GM18858 (cell line): ENCODE results near the gene BATF2.
A peak's percentile ranks its signal among the peaks of the same experiment; 100 is the strongest.
"Not testable (repeated sequence)": the region's sequence is repeated elsewhere in the genome, so short reads cannot be mapped to it uniquely, and the experiment has no call there.

Experiments
- ATAC-seq: cut with Tn5 transposase; IDR thresholded peaks from one replicate; pipeline ENCODE4 v1.9.1; 2021; ENCODE audit not compliant: unreplicated experiment

BATF2 gene

GRCh38 chr11:64996710-64997380, at the start of gene BATF2:
TSS of gene BATF2 (minus strand) at chr11:64996971. CDS start at chr11:64996914, 57 bp downstream.
- ATAC-seq: no peak

GRCh38 chr11:65045728-65046127, 49.0 kb upstream of the BATF2 start:
- ATAC-seq: no peak

GRCh38 chr11:65045061-65045460, 48.3 kb upstream of the BATF2 start:
- ATAC-seq: no peak

GRCh38 chr11:65043881-65044501, 47.2 kb upstream of the BATF2 start:
- ATAC-seq: no peak

- ATAC-seq: no peak
Observed at GRCh38 chr11:65042891-65043290, 46.1 kb upstream of the BATF2 start.

- peak; percentile 66 for ATAC-seq
Observed at GRCh38 chr11:65040847-65041622, 44.3 kb upstream of the BATF2 start, which contains the start of gene SAC3D1. TSS of gene SAC3D1 (plus strand) at chr11:65041210. CDS start at chr11:65041293, 83 bp downstream.

GRCh38 chr11:65040520-65040846, 43.7 kb upstream of the BATF2 start:
- no peak for ATAC-seq

- ATAC-seq: no peak
Observed at GRCh38 chr11:65036931-65037330, 40.2 kb upstream of the BATF2 start.

- no peak for ATAC-seq
Observed at GRCh38 chr11:65035579-65035978, 38.8 kb upstream of the BATF2 start.

- no peak for ATAC-seq
Observed at GRCh38 chr11:65034423-65034822, 37.7 kb upstream of the BATF2 start.

GRCh38 chr11:65032216-65032615, 35.4 kb upstream of the BATF2 start:
- ATAC-seq: no peak

GRCh38 chr11:65027213-65028067, 30.7 kb upstream of the BATF2 start, which contains the start of gene SNX15:
TSS of gene SNX15 (plus strand) at chr11:65027439. CDS start at chr11:65027538, 99 bp downstream.
- ATAC-seq: peak; percentile 77

- no peak for ATAC-seq
Observed at GRCh38 chr11:65026810-65027209, 30.0 kb upstream of the BATF2 start.

GRCh38 chr11:65023502-65023901, 26.7 kb upstream of the BATF2 start:
- not testable (repeated sequence) for ATAC-seq

GRCh38 chr11:65021509-65021908, 24.7 kb upstream of the BATF2 start:
- no peak for ATAC-seq

GRCh38 chr11:65021003-65021402, 24.2 kb upstream of the BATF2 start:
- ATAC-seq: no peak

GRCh38 chr11:65019824-65020223, 23.1 kb upstream of the BATF2 start:
- no peak for ATAC-seq

GRCh38 chr11:65017937-65018336, 21.2 kb upstream of the BATF2 start:
- no peak for ATAC-seq

- no peak for ATAC-seq
Observed at GRCh38 chr11:65016705-65017104, 19.9 kb upstream of the BATF2 start.

GRCh38 chr11:65014726-65015227, 18.0 kb upstream of the BATF2 start:
- ATAC-seq: no peak
